B cell (primary cell): ENCODE measurements around the gene CIC. TPM values are rescaled to one million over a fixed set of nuclear protein-coding genes. Genes with fewer than 3 reads are reported as not detected.

Experiments
- ATAC-seq: fragments of 200-7000 bp; cut with Tn5 transposase; one replicate; pipeline ENCODE4 v1.10.0; 2021; ENCODE audit warnings: low read depth, mild to moderate bottlenecking, moderate number of reproducible peaks, moderate library complexity
- CTCF ChIA-PET: fragments of 350-600 bp; sonication (Branson Sonifier 250); formaldehyde crosslinking; loops from one replicate; lab custom pipeline; 2021; ENCODE audit warnings: antibody characterized with exemption, inconsistent platforms; lab: Charles Lee
- POLR2A ChIA-PET: fragments of 350-600 bp; sonication (Branson Sonifier 250); formaldehyde crosslinking; loops from one replicate; lab custom pipeline; 2021; ENCODE audit warnings: antibody characterized with exemption; lab: Charles Lee
- DNase-seq: peaks from one replicate; pipeline ENCODE4 v3.0.0; 2013
- H2AFZ ChIP-seq: 2 replicates; pipeline ENCODE4 v1.6.1; 2012; ENCODE audit warnings: mild to moderate bottlenecking, low read depth, low read length; ENCODE audit not compliant: insufficient read depth, poor library complexity, severe bottlenecking
- H3K27ac ChIP-seq, 2 donors: 1 replicate in 1 of 2; 2 replicates in 1 of 2; pipeline ENCODE4 v1.5.1; 2012 to 2013; ENCODE audit warnings: low read length in 2 of 2, mild to moderate bottlenecking in 2 of 2, moderate library complexity in 1 of 2
- H3K27me3 ChIP-seq, 4 experiments: fragments of 200-600 bp in 1 of 4; sonication (generic) in 1 of 4; replicated peaks in 1 of 4; 1 replicate in 2 of 4; 2 replicates in 2 of 4; pipeline versions ENCODE4 v1.6.1 to v1.7.0; 2013 to 2016; ENCODE audit warnings: low read length in 3 of 4, mild to moderate bottlenecking in 2 of 4, mixed read lengths in 1 of 4, moderate library complexity in 1 of 4; ENCODE audit not compliant: insufficient read depth in 4 of 4, control insufficient read depth in 3 of 4; ENCODE audit errors: control extremely low read depth in 1 of 4
- H3K36me3 ChIP-seq, 2 experiments: replicated peaks in 1 of 2; 1 replicate in 1 of 2; 2 replicates in 1 of 2; pipeline versions ENCODE4 v1.6.1 to v1.7.1; 2013; ENCODE audit warnings: low read length in 1 of 2; ENCODE audit not compliant: insufficient read depth in 2 of 2, control insufficient read depth in 1 of 2; ENCODE audit errors: control extremely low read depth in 1 of 2, extremely low read depth in 1 of 2
- H3K4me1 ChIP-seq, 2 donors: fragments of 200-600 bp in 1 of 2; sonication (generic) in 1 of 2; 1 replicate in 1 of 2; 2 replicates in 1 of 2; pipeline versions ENCODE4 v1.5.1 to v1.6.1; 2013 to 2017; ENCODE audit warnings: low read length in 2 of 2; ENCODE audit not compliant: control insufficient read depth in 2 of 2, insufficient read depth in 2 of 2
- H3K4me2 ChIP-seq: replicated peaks from 2 replicates; pipeline ENCODE3; 2012; ENCODE audit warnings: mild to moderate bottlenecking, low read depth, low read length; ENCODE audit not compliant: poor library complexity, severe bottlenecking
- H3K4me3 ChIP-seq, 5 experiments: fragments of 200-600 bp in 1 of 5; sonication (generic) in 1 of 5; 1 replicate in 3 of 5; 2 replicates in 2 of 5; pipeline versions ENCODE4 v1.5.1 to v1.7.0; 2011 to 2016; ENCODE audit warnings: low read length in 4 of 5, mild to moderate bottlenecking in 4 of 5, low read depth in 2 of 5, control low read depth in 1 of 5, moderate library complexity in 1 of 5; ENCODE audit not compliant: insufficient read depth in 1 of 5; ENCODE audit errors: control extremely low read depth in 1 of 5, extremely low read depth in 1 of 5
- H3K79me2 ChIP-seq: fragments of 200-600 bp; sonication (generic); one replicate; pipeline ENCODE4 v1.6.0; 2016; ENCODE audit warnings: low read length; ENCODE audit not compliant: control insufficient read depth, insufficient read depth
- H3K9ac ChIP-seq: fragments of 200-600 bp; sonication (generic); 2 replicates; pipeline ENCODE4 v1.6.1; 2017; ENCODE audit warnings: mild to moderate bottlenecking, low read length, moderate library complexity
- H3K9me3 ChIP-seq, 3 donors: one replicate each; pipeline versions ENCODE4 v1.6.1 to v1.7.1; 2013; ENCODE audit warnings: low read length in 2 of 3; ENCODE audit not compliant: control insufficient read depth in 2 of 3, insufficient read depth in 1 of 3; ENCODE audit errors: control extremely low read depth in 1 of 3
- H4K20me1 ChIP-seq: 2 replicates; pipeline ENCODE4 v1.6.0; 2012; ENCODE audit warnings: mild to moderate bottlenecking, low read length; ENCODE audit not compliant: insufficient read depth, control insufficient read depth, poor library complexity, severe bottlenecking
- H3K27ac Mint-ChIP-seq: one replicate; pipeline ENCODE4 v1.8.0; 2021; ENCODE audit warnings: mixed read lengths
- H3K27me3 Mint-ChIP-seq: one replicate; pipeline ENCODE4 v1.8.0; 2021; ENCODE audit warnings: mixed read lengths
- H3K4me1 Mint-ChIP-seq: one replicate; pipeline ENCODE4 v1.8.0; 2021; ENCODE audit warnings: mixed read lengths
- H3K4me3 Mint-ChIP-seq: one replicate; pipeline ENCODE4 v1.8.0; 2021; ENCODE audit warnings: mixed read lengths
- H3K9me3 Mint-ChIP-seq: one replicate; pipeline ENCODE4 v1.8.0; 2022; ENCODE audit warnings: mixed read lengths; ENCODE audit not compliant: insufficient read depth
- EZH2 ChIP-seq: IDR thresholded peaks from 2 replicates; pipeline ENCODE4 v1.6.1; 2012; ENCODE audit warnings: borderline replicate concordance, low read depth, mild to moderate bottlenecking, moderate library complexity, low read length; ENCODE audit not compliant: insufficient read depth, poor library complexity, severe bottlenecking
- WGBS: methylation state at CpG from one replicate; pipeline ENCODE4 v1.1.5; 2013; ENCODE audit warnings: missing lambda C conversion rate; ENCODE audit not compliant: insufficient coverage; 5-methylcytosine and 5-hydroxymethylcytosine counted together
- intact Hi-C: fragments of 100-400 bp; cut with micrococcal nuclease; formaldehyde crosslinking; loops from one replicate; pipeline ENCODE4 v1.10.0; 2022
- polyA plus RNA-seq: library from polyadenylated mRNA; depleted of rRNA; stranded (reverse); fragments of >200 nt; gene quantifications from 2 replicates; pipeline ENCODE4 v1.2.3, GENCODE V29; 2012
- total RNA-seq, 2 donors: library from RNA; stranded (reverse); fragments of 120-200 nt in 1 of 2; gene quantifications; 1 replicate in 1 of 2; 2 replicates in 1 of 2; pipeline versions ENCODE4 v1.2.3 to v1.2.4, GENCODE V29; 2013 to 2022
- TF ChIP-seq, protein P1 (sequence below): fragments of 200-600 bp; IDR thresholded peaks from one replicate; pipeline ENCODE4 v1.8.0; 2022; ENCODE audit warnings: antibody characterized with exemption, mild to moderate bottlenecking

Gene CIC
- total and polyA plus RNA-seq, 2 donors (not counting 1 experiment from before 2014, with no cell fraction given): 75.7 to 119 TPM

DNA sequence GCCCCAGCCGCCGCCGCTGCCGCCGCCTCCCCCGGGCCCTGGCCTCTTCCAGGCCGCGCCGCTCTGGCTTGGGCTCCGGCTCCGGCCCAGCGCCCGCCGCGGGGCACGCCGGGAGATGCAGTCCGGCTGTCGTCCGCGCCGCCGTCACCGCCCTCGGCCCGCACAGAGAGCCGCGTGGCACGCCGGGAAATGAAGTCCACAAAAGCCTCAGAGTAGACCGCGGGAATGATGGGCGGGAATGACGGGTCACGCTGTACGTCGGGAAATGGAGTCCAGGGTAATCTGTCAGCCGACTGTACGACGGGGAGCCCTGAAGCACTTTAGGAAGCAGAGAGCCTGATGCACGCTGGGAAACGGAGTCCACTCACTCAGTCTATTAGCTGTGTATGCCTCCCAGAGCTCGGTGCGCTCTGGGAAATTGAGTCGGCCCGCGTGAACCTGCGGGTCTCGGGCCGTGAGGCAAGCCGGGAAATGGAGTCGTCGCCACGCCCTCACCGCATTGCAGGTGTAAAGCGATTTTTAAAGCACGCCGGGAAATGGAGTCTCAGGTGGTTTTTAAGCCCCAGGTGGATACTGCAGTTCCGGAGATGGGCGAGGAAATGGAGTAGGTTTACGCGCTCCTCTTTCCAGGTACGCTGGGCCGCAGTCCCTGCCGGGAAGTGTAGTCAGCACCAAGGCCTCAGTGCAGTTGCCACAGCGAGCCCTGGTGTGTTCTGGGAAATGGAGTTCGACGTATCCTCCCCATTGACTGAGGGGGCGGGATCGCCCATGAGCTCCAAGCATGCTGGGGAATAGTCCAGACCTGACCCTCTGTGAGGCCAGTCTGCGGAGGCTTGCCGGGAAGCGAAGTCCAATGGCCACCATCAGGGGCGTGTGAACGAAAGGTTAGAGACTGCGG lies 26.3 kb upstream of the CIC start, which contains the start of gene GSK3A:
GSK3A (minus strand) TSS at position 91 of the 898 bp plus-strand sequence. CDS start 137 bp downstream, outside the sequence.
- CTCF ChIA-PET: interaction anchor here (1.0 to 8.9 kb wide), 13 partner anchors 8 to 134 kb away, joined by 3 to 89 read pairs (median 5); partner anchors contain the start of genes DEDD2, POU2F2 and ZNF526
- ATAC-seq (peak; percentile 70), DNase-seq (peak; percentile 99)
- Mint-ChIP-seq H3K4me1 (peaks cover 59% of the 10 kb centered on the region), H3K27me3 (no peaks in the 10 kb centered on the region), H3K4me3 (peak within 1 kb of the TSS; percentile 100), H3K27ac (peak within 1 kb of the TSS; percentile 91), H3K9me3 (no peaks in the 10 kb centered on the region)
- under 1% methylated on average over 76 of the region's 76 CpGs for WGBS
- Histone ChIP-seq H4K20me1 (peaks cover 42% of the 10 kb centered on the region), H3K4me1 (peaks cover 30 to 44% of the 10 kb centered on the region in 2 donors), H3K9me3 (peaks cover 0 to 4% (median 0%) of the 10 kb centered on the region in 3 donors), H3K4me2 (peak within 1 kb of the TSS; percentile 85), H3K4me3 (peak within 1 kb of the TSS; percentile 66 to 88 (median 81)), H3K27me3 (no peaks in the 10 kb centered on the region), H3K9ac (peak within 1 kb of the TSS; percentile 77), H3K79me2 (peaks cover 43% of the 10 kb centered on the region), H2AFZ (peak within 1 kb of the TSS; percentile 76), H3K36me3 (peaks cover 0 to 18% of the 10 kb centered on the region in 2 experiments), H3K27ac (peak within 1 kb of the TSS; percentile 80 to 89)
- no peak for TF ChIP-seq EZH2
- TF ChIP-seq, protein P1, sequence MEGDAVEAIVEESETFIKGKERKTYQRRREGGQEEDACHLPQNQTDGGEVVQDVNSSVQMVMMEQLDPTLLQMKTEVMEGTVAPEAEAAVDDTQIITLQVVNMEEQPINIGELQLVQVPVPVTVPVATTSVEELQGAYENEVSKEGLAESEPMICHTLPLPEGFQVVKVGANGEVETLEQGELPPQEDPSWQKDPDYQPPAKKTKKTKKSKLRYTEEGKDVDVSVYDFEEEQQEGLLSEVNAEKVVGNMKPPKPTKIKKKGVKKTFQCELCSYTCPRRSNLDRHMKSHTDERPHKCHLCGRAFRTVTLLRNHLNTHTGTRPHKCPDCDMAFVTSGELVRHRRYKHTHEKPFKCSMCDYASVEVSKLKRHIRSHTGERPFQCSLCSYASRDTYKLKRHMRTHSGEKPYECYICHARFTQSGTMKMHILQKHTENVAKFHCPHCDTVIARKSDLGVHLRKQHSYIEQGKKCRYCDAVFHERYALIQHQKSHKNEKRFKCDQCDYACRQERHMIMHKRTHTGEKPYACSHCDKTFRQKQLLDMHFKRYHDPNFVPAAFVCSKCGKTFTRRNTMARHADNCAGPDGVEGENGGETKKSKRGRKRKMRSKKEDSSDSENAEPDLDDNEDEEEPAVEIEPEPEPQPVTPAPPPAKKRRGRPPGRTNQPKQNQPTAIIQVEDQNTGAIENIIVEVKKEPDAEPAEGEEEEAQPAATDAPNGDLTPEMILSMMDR: no peak
- intact Hi-C loops: loop anchor here (1.0 to 2.0 kb wide), 10 partner anchors 12 to 181 kb away; partner anchors contain the start of genes ZNF526 and ZNF574
- POLR2A ChIA-PET: interaction anchor here (0.6 to 2.6 kb wide), 14 partner anchors 9 to 181 kb away, joined by 3 to 23 read pairs (median 5); partner anchors contain the start of genes CIC, PAFAH1B3, POU2F2 and PRR19
